Cardiac fibroblast (primary cell): Measurements from ENCODE around the gene GDPD3.
"Not testable (repeated sequence)": the region's sequence is repeated elsewhere in the genome, so short reads cannot be mapped to it uniquely, and the experiment has no call there.

Experiments
- DNase-seq, 2 donors: peaks; one replicate each; pipeline versions ENCODE4 v3.0.0 to v3.0.0-alpha.2; 2010; ENCODE audit warnings: low read depth in 2 of 2
- H3K4me3 ChIP-seq, 2 donors: replicated peaks in 1 of 2; 1 replicate in 1 of 2; 2 replicates in 1 of 2; pipeline ENCODE4 v1.5.1; 2011; ENCODE audit warnings: low read depth in 2 of 2, low read length in 2 of 2, mild to moderate bottlenecking in 2 of 2, moderate library complexity in 1 of 2
- CTCF ChIP-seq: IDR thresholded peaks from one replicate; pipeline ENCODE4 v1.5.1; 2011; ENCODE audit warnings: low read depth, mild to moderate bottlenecking, low read length, inconsistent platforms

GDPD3 gene

GRCh38 chr16:30127993-30128392, 14.7 kb upstream of the GDPD3 start:
- no peak for DNase-seq
- no peak overlapping the region for H3K4me3 ChIP-seq
- no peak for TF ChIP-seq CTCF

- not testable (repeated sequence) for DNase-seq, H3K4me3 ChIP-seq
Observed at GRCh38 chr16:30125690-30126089, 12.4 kb upstream of the GDPD3 start.

DNA sequence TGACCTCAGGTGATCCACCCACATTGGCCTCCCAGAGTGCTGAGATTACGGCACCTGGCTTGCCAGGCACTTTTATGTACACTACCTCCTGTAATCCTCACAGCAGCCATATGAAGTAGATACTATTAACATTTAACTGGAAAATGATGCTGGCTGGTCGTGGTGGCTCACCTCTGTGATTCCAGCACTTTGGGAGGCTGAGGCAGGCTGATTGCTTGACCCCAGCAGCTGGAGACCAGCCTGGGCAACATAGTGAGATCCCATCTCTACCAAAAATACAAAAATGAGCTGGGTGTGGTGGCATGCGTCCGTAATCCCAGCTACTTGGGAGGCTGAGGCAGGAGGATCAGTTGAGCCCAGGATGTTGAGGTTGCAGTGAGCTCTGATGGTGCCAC, 11.6 kb upstream of the GDPD3 start:
- H3K4me3 ChIP-seq = no peak overlapping the region
- DNase-seq = no peak
- TF ChIP-seq CTCF = no peak

DNA sequence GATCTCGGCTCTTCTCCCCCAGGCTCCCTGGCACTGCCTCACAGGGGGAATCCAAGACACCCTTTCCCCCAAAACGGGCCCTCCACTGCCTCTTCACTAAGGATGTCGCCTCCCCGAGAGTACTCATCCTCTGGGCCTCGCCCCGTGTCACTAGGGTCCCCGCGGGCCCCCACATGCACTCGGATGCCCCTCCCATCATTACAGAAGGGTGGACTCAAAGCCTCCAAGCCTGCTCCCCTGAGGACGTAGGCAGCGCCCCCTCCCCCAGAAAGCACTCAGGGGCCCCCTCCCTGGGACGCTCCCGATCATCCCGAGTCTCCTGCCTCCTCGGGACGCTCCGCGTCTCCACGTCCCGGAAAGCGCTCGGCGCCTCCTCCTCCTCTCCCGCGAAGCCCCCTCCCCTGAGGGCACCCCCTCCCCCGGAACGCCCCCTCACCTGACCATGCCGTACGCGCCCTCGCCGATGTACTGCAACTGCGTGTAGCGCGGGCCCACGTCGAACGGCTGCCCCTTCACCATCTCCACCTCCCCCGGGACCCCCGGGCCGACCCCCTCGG, 9.3 kb upstream of the GDPD3 start:
- H3K4me3 ChIP-seq = peak overlapping the region; percentile 87 to 90
- DNase-seq = peak in 1 of 2 donors; percentile 36

GRCh38 chr16:30121741-30122571, 8.6 kb upstream of the GDPD3 start:
- peak overlapping the region; percentile 87 to 90 for H3K4me3 ChIP-seq
- peak; percentile 49 to 66 for DNase-seq
- TF ChIP-seq CTCF = no peak

More for the DNA sequence above, 9.3 kb upstream of the GDPD3 start:
- no peak for TF ChIP-seq CTCF

GRCh38 chr16:30120340-30121105, 7.2 kb upstream of the GDPD3 start:
- H3K4me3 ChIP-seq = no peak overlapping the region
- no peak for DNase-seq
- no peak for TF ChIP-seq CTCF

- no peak for TF ChIP-seq CTCF
- H3K4me3 ChIP-seq = no peak overlapping the region
- DNase-seq = peak; percentile 29 to 43
Observed at GRCh38 chr16:30119428-30119827, 6.1 kb upstream of the GDPD3 start.
